ENCODE measurements around the gene PGD.
"Not testable (repeated sequence)": the region's sequence is repeated elsewhere in the genome, so short reads cannot be mapped to it uniquely, and the experiment has no call there.

The PGD gene

DNA sequence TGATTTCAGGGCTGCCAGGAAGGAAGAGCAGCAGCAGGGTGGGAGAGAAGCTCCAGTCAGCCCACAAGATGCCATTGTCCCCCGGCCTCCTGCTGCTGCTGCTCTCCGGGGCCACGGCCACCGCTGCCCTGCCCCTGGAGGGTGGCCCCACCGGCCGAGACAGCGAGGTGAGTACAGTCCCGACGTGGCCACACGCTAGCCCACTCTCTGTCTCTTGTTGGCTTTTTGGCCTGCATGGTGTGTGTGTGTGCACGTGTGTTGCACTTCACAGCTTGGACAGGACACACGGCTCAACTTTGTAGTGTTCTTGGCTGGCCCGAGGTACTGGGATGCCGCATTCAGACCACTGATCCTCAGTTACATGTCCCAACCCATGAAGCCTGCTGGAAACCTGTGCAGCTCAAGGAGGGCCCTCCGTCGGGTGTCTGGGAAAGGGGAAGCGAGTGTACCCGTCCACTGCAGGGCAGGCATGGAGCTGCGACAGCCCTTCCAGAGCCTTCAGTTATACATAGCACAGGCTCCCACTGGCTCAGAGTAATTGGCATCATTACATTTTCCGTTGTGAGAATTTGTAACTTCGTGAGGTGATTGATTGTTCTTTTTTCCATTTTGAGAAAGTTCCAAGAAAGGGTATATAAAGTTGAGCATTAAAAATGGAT lies 51.4 kb downstream of the PGD start:
- TF ChIP-seq, protein P1, sequence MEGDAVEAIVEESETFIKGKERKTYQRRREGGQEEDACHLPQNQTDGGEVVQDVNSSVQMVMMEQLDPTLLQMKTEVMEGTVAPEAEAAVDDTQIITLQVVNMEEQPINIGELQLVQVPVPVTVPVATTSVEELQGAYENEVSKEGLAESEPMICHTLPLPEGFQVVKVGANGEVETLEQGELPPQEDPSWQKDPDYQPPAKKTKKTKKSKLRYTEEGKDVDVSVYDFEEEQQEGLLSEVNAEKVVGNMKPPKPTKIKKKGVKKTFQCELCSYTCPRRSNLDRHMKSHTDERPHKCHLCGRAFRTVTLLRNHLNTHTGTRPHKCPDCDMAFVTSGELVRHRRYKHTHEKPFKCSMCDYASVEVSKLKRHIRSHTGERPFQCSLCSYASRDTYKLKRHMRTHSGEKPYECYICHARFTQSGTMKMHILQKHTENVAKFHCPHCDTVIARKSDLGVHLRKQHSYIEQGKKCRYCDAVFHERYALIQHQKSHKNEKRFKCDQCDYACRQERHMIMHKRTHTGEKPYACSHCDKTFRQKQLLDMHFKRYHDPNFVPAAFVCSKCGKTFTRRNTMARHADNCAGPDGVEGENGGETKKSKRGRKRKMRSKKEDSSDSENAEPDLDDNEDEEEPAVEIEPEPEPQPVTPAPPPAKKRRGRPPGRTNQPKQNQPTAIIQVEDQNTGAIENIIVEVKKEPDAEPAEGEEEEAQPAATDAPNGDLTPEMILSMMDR (IDR thresholded peaks at IDR 0.05; ENCODE audit: low read depth, low read length), result no peak
- H3K4me3 ChIP-seq (ENCODE audit: low read depth, low read length), result no peak overlapping the region

DNA sequence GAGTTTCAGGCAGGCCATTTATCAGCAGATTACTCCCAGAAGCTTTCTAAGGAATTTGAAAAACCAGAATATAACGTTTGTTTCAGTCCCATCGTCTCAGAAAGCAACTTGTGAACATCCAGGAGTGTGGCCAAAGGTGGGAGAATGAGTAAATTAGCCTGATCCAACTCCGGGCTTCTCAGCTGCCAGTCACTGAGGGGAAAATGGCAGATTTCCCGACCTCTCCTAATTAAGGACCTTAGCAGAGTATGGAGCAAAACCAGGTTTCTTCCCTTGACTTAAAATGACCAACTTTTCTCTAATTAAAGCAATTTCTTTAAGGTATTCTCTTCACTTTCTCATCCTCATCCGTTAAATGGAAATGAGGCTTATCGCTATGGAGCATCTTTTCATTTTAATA lies 52.0 kb downstream of the PGD start:
- H3K4me3 ChIP-seq (ENCODE audit: low read depth, low read length), result no peak overlapping the region
- TF ChIP-seq, protein P1 (IDR thresholded peaks at IDR 0.05; ENCODE audit: low read depth, low read length), result no peak

DNA sequence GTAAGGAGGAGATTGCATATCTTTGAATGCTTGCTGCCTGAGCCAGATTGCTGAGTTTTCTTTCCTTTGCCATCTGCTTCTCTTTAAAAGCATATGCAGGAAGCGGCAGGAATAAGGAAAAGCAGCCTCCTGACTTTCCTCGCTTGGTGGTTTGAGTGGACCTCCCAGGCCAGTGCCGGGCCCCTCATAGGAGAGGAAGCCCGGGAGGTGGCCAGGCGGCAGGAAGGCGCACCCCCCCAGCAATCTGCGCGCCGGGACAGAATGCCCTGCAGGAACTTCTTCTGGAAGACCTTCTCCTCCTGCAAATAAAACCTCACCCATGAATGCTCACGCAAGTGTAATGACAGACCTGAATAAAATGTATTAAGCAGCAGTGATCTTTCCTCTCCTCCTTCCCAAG lies 52.4 kb downstream of the PGD start:
- peak overlapping the region; percentile 41 for H3K4me3 ChIP-seq (ENCODE audit: low read depth, low read length)
- TF ChIP-seq, protein P1 (IDR thresholded peaks at IDR 0.05; ENCODE audit: low read depth, low read length), result no peak

DNA sequence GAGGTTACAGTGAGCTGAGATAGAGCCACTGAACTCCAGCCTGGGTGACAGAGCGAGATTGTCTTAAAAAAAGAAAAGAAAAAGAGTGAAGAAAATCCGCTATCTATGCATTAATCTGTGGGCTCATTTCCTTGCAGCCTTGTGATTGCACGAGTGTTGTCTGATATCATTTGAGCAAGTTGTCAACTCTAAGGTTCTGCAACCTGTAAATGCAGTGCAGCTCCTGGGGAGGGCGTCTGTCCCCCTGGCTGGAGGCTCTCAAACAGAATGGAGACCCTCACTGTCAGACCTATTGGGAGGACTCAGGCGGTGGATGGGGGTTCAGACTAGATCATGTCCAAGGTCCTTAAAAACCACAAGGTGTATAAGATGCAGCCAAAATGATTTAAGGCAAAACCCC lies 57.2 kb downstream of the PGD start:
- no peak overlapping the region for H3K4me3 ChIP-seq (ENCODE audit: low read depth, low read length)
- TF ChIP-seq, protein P1 (IDR thresholded peaks at IDR 0.05; ENCODE audit: low read depth, low read length), result no peak

DNA sequence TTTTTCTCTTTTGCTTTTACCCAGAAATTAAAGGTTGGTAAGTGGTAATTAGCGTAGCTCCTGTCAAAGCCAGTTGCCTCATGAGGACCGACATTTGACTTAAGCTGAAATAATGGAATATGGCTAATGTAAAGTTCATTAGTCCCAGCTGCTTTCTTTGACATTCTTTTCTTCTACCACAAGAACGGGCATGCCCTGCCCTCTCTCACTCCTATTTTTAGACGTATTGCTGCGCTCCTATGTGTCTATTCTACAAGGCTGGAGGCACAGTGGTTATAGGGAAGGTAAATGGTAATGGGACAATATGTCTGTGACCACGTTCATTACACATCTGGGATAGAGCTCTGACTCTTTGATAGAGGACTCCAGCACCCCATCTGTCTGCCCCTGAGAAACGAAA lies 57.8 kb downstream of the PGD start:
- TF ChIP-seq, protein P1 (IDR thresholded peaks at IDR 0.05; ENCODE audit: low read depth, low read length), result no peak
- H3K4me3 ChIP-seq (ENCODE audit: low read depth, low read length), result no peak overlapping the region

DNA sequence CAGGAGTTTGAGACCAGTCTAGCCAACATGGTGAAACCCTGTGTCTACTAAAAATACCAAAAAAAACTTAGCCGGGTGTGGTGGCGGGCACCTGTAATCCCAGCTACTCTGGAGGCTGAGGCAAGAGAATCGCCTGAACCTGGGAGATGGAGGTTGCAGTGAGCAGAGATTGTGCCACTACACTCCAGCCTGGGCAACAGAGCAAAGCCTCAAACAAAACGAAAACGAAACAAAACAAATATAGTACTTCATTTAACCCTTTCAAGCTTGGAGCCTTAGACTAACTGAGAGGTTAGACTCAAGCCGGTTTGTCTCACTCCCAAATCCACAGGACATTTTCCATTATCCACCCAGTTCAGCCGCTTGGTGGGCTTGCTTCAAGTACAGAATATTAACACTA lies 58.6 kb downstream of the PGD start:
- H3K4me3 ChIP-seq (ENCODE audit: low read depth, low read length), result not testable (repeated sequence)

DNA sequence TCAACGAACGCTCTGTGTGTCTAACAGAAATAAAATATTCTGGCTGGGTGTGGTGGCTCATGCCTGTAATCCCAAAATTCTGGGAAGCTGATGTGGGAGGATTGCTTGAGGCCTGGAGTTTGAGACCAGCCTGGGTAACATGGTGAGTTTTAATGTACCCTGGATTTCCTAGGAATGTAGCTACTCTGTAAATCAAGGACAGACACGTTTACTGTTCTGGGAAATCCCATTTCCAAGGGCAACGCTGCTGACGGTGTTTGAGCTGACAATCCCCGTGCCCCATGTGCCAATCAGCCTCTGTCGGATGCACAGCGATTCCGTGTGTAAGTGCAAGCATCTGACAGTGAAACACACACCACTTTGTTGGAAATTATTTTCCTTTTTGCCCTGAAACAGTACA lies 59.0 kb downstream of the PGD start:
- TF ChIP-seq, protein P1 (IDR thresholded peaks at IDR 0.05; ENCODE audit: low read depth, low read length), result no peak
- H3K4me3 ChIP-seq (ENCODE audit: low read depth, low read length), result no peak overlapping the region

DNA sequence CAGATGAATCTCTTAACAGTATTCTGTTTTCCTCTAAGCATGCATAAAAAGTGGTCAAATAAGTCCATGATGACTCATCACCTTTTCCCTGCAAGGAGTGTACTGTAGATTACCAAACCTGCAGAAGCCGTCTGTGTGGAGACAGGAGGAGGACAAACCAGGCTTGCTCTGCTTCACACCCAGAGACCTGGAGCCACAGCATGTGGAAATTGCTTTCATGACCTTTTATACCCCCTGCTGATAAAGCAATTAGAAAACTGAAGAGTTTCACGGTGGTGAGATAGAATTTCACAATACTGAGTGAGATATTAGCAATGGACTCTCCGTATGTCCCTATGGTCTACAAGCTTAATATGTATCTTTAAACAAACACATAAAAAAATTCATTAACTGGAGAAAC lies 60.3 kb downstream of the PGD start:
- no peak overlapping the region for H3K4me3 ChIP-seq (ENCODE audit: low read depth, low read length)
- TF ChIP-seq, protein P1 (IDR thresholded peaks at IDR 0.05; ENCODE audit: low read depth, low read length), result no peak

All from WI38 (cell line).